ENCODE results near the gene LPP. TPM values are rescaled to one million over a fixed set of nuclear protein-coding genes. Genes with fewer than 3 reads are reported as not detected.
"Not testable (repeated sequence)": the region's sequence is repeated elsewhere in the genome, so short reads cannot be mapped to it uniquely, and the experiment has no call there.

LPP gene
- total RNA-seq, 3 donors from 2014 or later, result 15.5 to 19.2 (median 16.5) TPM

DNA sequence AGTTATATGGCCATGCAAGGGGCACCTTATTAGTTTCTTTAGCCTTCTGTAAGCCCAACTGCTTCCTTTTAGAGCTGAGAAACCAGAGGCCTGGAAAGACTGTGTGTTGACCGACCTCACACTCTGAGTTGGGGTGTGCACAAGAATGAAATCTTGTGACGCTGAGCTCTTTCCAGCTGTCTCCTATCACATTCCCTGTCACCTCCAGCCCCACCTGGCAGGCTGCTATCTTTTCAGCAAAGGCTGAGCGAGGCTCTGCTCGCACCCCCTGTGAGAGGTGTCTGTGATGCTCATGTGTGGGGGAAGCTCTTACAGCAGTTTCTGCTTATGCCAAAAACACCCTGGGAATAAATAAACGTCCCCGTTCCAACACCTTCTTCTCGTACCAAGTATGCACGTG lies 27.0 kb upstream of the LPP start:
- no peaks in the 10 kb centered on the region for H3K9me3 Mint-ChIP-seq
- ATAC-seq, result no peak
- no peaks in the 10 kb centered on the region for H3K27me3 Mint-ChIP-seq (ENCODE audit: low read depth)
- DNase-seq, result no peak
- H3K36me3 Mint-ChIP-seq (ENCODE audit: insufficient read depth), result no peaks in the 10 kb centered on the region
- peaks cover 14% of the 10 kb centered on the region for H3K4me1 Mint-ChIP-seq (ENCODE audit: low read depth)
- no peak overlapping the region for H3K4me3 Mint-ChIP-seq

DNA sequence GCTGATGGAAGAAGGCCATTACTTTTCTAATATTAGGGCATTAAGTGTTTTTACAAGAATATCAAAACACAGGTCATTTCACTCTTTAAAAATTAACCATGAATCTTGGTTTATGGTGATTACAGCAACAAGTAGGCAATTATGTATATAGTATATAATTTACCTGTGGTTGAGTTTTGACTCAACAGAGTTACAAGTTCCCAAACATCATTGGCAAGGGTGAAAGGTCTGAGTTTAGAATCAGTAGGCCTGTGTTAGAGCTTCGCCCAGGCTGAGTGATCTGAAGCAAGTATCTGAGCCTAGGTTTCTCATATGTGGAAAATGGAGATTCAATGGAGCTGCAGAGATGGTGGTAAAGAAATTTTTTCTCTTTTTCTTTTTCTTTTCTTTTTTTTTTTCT lies 25.1 kb upstream of the LPP start:
- Mint-ChIP-seq H3K4me3 (no peak overlapping the region), H3K36me3 (ENCODE audit: insufficient read depth) (no peaks in the 10 kb centered on the region), H3K27me3 (ENCODE audit: low read depth) (no peaks in the 10 kb centered on the region), H3K4me1 (ENCODE audit: low read depth) (peaks cover 8% of the 10 kb centered on the region), H3K9me3 (no peaks in the 10 kb centered on the region)
- DNase-seq (no peak), ATAC-seq (no peak)

DNA sequence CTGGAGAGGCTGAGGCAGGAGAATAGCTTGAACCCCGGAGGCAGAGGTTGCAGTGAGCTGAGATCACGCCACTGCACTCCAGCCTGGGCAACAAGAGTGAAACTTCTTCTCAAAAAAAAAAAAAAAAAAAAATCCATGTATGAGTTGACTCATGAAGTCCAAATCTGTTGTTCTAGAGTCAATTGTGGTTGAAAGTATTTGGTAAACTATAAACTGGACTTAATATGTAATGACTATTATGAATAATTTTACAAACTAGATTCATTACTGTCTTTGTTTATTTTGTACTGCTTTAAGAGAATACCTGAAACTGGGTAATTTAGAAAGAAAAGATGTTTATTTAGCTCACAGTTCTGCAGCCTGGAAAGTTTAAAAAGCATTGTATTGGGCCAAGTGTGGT lies 22.9 kb upstream of the LPP start:
- H3K9me3 Mint-ChIP-seq; DNase-seq; ATAC-seq; H3K36me3 Mint-ChIP-seq (ENCODE audit: insufficient read depth); H3K27me3 Mint-ChIP-seq (ENCODE audit: low read depth); H3K4me3 Mint-ChIP-seq; H3K4me1 Mint-ChIP-seq (ENCODE audit: low read depth): not testable (repeated sequence)

DNA sequence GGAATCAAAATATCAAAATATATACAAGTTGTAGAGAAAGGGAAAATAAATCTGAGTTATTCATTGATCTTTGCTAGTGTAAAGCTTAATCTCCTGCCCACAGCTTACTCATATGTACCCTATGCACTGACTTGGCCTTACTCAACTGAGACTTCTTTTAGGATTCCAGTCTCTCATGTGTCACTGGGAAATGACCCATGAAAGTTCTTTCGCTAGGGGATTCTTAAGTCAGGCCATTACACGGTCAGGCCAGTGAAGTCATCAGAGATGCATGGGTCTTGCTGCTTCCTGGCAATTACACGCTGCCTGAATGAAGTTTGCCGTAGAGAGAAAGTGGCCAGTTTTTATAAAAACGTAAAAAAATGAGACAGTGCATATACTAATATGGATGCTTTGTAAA lies 20.7 kb upstream of the LPP start:
- no peak for DNase-seq
- Mint-ChIP-seq H3K4me1 (ENCODE audit: low read depth) (peaks cover 11% of the 10 kb centered on the region), H3K27me3 (ENCODE audit: low read depth) (no peaks in the 10 kb centered on the region), H3K36me3 (ENCODE audit: insufficient read depth) (no peaks in the 10 kb centered on the region), H3K9me3 (no peaks in the 10 kb centered on the region), H3K4me3 (no peak overlapping the region)
- ATAC-seq, result no peak

DNA sequence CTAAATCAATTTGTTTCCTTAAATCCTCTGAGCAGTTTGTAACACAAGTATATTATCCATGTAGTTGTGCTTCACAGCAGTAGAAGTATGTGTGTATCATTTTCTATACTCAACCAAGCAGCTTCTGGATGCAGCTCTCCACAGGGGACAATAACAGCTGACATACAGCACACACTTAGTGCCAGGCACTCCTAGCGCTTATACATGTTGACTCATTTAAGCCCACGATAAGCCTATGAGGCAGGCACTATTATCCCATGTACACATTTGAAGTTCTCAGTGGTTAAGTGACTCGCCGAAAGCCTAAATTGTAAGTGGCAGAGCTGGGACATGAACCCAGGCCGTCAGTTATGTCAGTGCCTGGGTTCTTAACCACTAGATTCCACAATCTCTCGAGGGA lies 20.3 kb upstream of the LPP start:
- Mint-ChIP-seq H3K36me3 (ENCODE audit: insufficient read depth) (no peaks in the 10 kb centered on the region), H3K9me3 (no peaks in the 10 kb centered on the region), H3K4me3 (no peak overlapping the region), H3K27me3 (ENCODE audit: low read depth) (no peaks in the 10 kb centered on the region), H3K4me1 (ENCODE audit: low read depth) (peaks cover 11% of the 10 kb centered on the region)
- peak; percentile 90 for ATAC-seq
- DNase-seq, result no peak

DNA sequence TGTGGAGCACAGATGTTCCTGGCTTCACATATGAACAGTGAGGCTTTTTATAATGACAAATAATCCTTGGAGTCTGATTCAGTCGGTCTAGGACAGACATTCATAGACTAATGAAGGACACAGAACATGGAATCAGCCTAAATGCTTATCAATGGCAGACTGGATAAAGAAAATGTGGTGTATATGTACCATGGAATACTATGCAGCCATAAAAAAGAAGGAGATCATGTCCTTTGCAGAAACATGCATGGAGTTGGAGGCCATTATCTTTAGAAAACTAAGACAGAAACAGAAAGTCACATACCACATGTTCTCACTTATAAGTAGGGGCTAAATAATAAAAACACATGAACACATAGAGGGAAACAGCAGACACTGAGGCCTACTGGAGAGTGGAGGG lies 19.9 kb upstream of the LPP start:
- no peak for ATAC-seq
- no peaks in the 10 kb centered on the region for H3K27me3 Mint-ChIP-seq (ENCODE audit: low read depth)
- H3K9me3 Mint-ChIP-seq, result no peaks in the 10 kb centered on the region
- no peak overlapping the region for H3K4me3 Mint-ChIP-seq
- peaks cover 13% of the 10 kb centered on the region for H3K4me1 Mint-ChIP-seq (ENCODE audit: low read depth)
- no peaks in the 10 kb centered on the region for H3K36me3 Mint-ChIP-seq (ENCODE audit: insufficient read depth)
- no peak for DNase-seq

DNA sequence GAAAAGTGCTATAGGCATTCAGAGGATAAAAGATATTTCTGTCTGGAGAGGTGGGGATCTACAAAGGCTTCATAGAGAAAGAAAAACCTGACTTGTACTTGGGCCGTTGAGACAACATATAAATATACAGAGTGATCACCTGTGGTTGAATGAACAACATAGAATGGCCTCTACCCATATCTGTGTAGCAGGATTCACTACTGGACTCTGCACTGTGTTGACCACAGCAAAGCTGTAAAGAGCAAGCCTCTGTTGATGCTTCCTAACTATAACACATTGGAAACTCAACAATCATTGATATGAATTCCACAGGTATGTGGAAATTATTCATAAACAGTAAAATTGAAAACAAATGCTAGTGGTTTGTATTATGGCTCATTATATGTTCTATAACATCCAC lies 19.1 kb upstream of the LPP start:
- Mint-ChIP-seq H3K9me3 (no peaks in the 10 kb centered on the region), H3K27me3 (ENCODE audit: low read depth) (no peaks in the 10 kb centered on the region), H3K4me1 (ENCODE audit: low read depth) (peaks cover 13% of the 10 kb centered on the region), H3K4me3 (no peak overlapping the region), H3K36me3 (ENCODE audit: insufficient read depth) (no peaks in the 10 kb centered on the region)
- ATAC-seq, result no peak
- no peak for DNase-seq

DNA sequence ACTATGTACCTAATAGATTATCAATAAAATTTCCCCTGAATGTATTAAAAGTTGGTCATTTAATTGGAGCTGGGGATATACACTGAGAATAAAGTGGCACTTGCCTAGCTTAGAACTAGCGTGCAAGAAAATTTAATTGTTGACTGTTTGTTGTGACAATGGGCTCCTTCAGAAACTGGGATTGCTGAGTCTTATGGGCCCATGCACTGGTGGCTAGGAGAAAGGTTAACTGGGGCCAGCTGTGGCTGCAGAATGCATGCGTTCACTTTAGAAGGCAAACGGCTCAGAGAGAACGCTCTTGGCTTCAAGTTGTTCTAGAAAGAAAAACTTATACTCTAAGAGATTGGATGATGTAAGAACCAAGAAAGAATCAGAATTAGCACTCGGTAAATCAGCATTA lies 18.7 kb upstream of the LPP start:
- no peak for ATAC-seq
- Mint-ChIP-seq H3K36me3 (ENCODE audit: insufficient read depth) (no peaks in the 10 kb centered on the region), H3K4me1 (ENCODE audit: low read depth) (peaks cover 13% of the 10 kb centered on the region), H3K9me3 (no peaks in the 10 kb centered on the region), H3K4me3 (no peak overlapping the region), H3K27me3 (ENCODE audit: low read depth) (no peaks in the 10 kb centered on the region)
- no peak for DNase-seq

DNA sequence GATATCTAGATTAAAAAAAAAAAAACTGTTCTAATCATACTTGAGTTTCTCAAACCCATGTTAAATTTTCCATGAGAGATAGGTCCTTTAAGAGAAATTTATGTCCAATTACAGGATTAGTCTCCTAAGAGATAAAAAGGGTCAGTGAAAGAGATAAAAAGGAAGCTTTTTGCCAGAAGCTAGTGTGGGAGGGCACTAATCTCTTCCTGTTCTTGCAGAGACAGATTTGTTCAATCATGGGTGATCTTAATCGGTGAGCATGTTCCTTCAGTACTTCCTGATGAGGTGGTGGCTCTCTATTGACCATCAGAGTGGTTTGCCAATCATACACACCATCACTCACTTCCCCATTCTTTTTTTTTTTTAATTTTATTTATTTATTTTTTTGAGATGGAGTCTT lies 16.9 kb upstream of the LPP start:
- no peaks in the 10 kb centered on the region for H3K9me3 Mint-ChIP-seq
- ATAC-seq (no peak), DNase-seq (no peak)
- H3K36me3 Mint-ChIP-seq (ENCODE audit: insufficient read depth), result no peaks in the 10 kb centered on the region
- H3K4me3 Mint-ChIP-seq, result no peak overlapping the region
- H3K27me3 Mint-ChIP-seq (ENCODE audit: low read depth), result no peaks in the 10 kb centered on the region
- H3K4me1 Mint-ChIP-seq (ENCODE audit: low read depth), result peaks cover 13% of the 10 kb centered on the region

DNA sequence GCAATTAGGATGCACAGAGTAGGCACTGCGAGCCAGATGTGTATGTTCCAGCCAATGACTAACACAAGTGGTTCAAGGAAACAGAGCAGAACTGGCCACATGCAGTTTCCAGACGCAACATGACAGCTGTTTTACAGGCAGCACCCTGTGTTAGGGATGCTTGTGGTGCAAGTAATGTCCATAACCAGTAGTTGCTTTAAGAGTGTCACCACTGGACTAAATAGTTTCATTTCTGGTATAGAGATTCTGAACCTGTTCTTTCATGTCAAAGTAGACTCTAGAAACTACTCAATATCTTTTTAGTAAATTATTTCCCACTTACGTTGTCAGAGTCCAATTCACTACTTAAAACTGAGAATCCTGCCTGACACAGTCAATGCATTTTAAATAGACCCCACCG lies 14.5 kb upstream of the LPP start:
- Mint-ChIP-seq H3K27me3 (ENCODE audit: low read depth) (no peaks in the 10 kb centered on the region), H3K4me3 (no peak overlapping the region), H3K4me1 (ENCODE audit: low read depth) (peaks cover 10% of the 10 kb centered on the region), H3K9me3 (no peaks in the 10 kb centered on the region), H3K36me3 (ENCODE audit: insufficient read depth) (no peaks in the 10 kb centered on the region)
- ATAC-seq (no peak), DNase-seq (no peak)

DNA sequence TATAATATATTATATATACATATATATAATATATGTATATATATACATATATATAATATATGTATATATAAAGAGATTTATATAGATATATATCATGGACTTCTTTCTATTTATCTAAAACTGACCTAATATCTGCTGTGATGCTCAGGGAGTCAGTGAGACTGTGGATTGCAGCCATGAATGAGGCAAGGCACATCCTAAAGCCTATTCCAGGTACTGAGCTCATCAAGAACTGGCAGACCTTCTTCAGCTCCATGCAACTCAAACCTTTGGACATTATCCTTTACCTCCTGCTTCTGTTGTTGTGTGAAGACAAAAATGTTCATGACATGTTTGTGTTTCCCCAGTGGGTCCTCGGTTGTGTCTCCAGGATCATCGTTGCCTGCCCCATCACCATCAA lies 7.7 kb upstream of the LPP start:
- H3K36me3 Mint-ChIP-seq (ENCODE audit: insufficient read depth), result no peaks in the 10 kb centered on the region
- no peaks in the 10 kb centered on the region for H3K9me3 Mint-ChIP-seq
- no peak for ATAC-seq
- DNase-seq, result no peak
- peaks cover 18% of the 10 kb centered on the region for H3K4me1 Mint-ChIP-seq (ENCODE audit: low read depth)
- no peaks in the 10 kb centered on the region for H3K27me3 Mint-ChIP-seq (ENCODE audit: low read depth)
- H3K4me3 Mint-ChIP-seq, result no peak overlapping the region

DNA sequence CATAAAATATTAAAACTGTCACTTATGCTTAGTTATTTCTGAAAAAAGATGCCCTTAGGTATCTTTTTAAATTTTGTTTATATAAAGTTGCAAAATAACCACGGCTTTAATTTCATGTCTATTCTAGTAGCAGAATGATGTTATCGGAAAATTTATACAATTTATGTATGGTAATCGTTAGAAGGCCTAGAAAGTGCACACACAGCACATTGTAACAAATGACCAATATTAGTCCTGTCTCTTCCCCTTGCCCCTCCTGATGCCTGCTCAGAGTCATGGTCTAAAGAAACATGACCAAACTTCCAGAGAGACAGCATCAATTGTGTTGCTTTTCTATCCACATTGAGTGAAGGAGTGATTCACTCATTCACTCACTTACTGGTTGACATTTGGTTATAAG lies 6.2 kb upstream of the LPP start:
- DNase-seq, result no peak
- H3K36me3 Mint-ChIP-seq (ENCODE audit: insufficient read depth), result no peaks in the 10 kb centered on the region
- H3K4me3 Mint-ChIP-seq, result no peak overlapping the region
- no peak for ATAC-seq
- H3K9me3 Mint-ChIP-seq, result no peaks in the 10 kb centered on the region
- H3K4me1 Mint-ChIP-seq (ENCODE audit: low read depth), result peaks cover 25% of the 10 kb centered on the region
- H3K27me3 Mint-ChIP-seq (ENCODE audit: low read depth), result no peaks in the 10 kb centered on the region

DNA sequence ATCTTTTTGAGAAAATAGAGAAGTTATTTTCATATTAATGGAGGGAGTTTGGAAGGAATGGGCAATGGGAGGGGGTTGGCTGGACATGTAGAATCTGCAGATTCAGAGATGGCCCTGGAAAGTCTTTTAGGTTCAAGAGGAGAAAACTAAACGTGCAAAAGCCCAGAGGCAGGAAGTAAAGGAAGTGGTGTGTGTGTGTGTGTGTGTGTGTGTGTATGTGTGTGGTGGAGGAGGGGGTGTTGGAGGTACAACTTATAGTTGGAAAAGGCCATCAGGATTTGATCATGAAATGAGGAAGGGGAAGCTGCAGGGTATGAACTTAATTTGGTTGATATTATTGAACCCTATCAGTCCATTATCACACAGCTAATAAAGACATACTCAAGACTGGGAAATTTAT lies 5.6 kb upstream of the LPP start:
- no peak overlapping the region for H3K4me3 Mint-ChIP-seq
- no peaks in the 10 kb centered on the region for H3K36me3 Mint-ChIP-seq (ENCODE audit: insufficient read depth)
- DNase-seq (no peak), ATAC-seq (no peak)
- H3K9me3 Mint-ChIP-seq, result no peaks in the 10 kb centered on the region
- H3K4me1 Mint-ChIP-seq (ENCODE audit: low read depth), result peaks cover 29% of the 10 kb centered on the region
- no peaks in the 10 kb centered on the region for H3K27me3 Mint-ChIP-seq (ENCODE audit: low read depth)

DNA sequence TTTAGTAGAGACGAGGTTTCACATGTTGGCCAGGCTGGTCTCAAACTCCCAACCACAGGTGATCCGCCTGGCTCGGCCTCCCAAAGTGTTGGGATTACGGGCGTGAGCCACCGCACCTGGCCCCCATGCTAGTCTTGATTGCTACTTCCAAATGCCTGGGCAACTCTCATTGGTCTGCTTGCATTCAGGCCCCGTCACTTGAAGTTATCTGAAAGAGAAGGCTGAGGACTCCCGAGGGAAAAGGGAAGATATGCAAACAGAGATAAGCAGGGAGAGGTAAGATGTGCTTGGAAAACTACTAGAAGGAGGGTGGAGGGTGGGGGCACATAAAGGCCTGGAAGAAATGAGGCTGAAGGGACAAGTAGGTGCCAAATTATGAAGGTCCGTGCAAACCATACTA lies 4.4 kb upstream of the LPP start:
- Mint-ChIP-seq H3K9me3 (no peaks in the 10 kb centered on the region), H3K27me3 (ENCODE audit: low read depth) (no peaks in the 10 kb centered on the region), H3K4me3 (no peak overlapping the region), H3K4me1 (ENCODE audit: low read depth) (peaks cover 35% of the 10 kb centered on the region), H3K36me3 (ENCODE audit: insufficient read depth) (no peaks in the 10 kb centered on the region)
- ATAC-seq (no peak), DNase-seq (no peak)

DNA sequence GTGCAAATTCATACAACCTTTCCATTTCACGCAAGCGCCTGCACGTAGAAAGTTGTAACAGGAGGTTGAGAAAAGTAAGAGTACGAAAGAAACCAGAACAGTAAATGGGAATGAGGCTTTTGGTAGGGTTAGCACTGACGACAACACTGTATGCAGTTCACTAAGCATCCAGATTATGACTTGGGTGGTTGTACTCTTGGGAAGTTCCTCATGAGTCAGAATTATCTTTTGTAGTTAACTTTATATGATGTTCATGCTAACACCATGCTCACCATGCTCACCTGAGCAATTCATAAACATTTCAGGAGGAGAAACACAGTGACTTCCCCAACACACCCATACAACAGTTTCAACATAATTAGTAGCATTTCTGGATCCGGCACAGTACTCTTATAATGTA lies 3.0 kb upstream of the LPP start:
- ATAC-seq, result no peak
- H3K9me3 Mint-ChIP-seq, result no peaks in the 10 kb centered on the region
- H3K36me3 Mint-ChIP-seq (ENCODE audit: insufficient read depth), result no peaks in the 10 kb centered on the region
- no peaks in the 10 kb centered on the region for H3K27me3 Mint-ChIP-seq (ENCODE audit: low read depth)
- DNase-seq, result no peak
- H3K4me3 Mint-ChIP-seq, result no peak overlapping the region
- peaks cover 49% of the 10 kb centered on the region for H3K4me1 Mint-ChIP-seq (ENCODE audit: low read depth)

DNA sequence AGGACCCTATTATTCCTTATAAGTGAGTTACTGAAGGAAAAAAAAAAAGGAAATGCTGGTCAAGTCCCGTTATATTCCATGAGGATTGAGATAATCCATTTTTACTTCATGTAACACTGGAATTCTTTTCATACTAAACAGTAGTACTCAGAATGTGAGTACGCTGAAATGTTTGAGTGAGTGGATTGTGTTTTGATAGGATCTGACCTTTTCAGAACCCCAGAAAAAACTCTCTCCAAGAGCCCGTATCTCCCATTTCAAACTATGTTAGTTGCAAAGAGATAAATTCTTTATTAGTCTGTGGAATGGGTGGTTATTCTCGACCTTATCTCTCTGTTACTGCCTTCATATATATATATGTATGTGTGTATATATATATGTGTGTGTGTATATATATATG lies 2.5 kb upstream of the LPP start:
- Mint-ChIP-seq H3K9me3 (no peaks in the 10 kb centered on the region), H3K27me3 (ENCODE audit: low read depth) (no peaks in the 10 kb centered on the region), H3K4me1 (ENCODE audit: low read depth) (peaks cover 54% of the 10 kb centered on the region), H3K4me3 (no peak overlapping the region), H3K36me3 (ENCODE audit: insufficient read depth) (no peaks in the 10 kb centered on the region)
- ATAC-seq (no peak), DNase-seq (no peak)
